HepG2 (cell line): Measurements from ENCODE around the gene STOML1. TPM values are rescaled to one million over a fixed set of nuclear protein-coding genes. Genes with fewer than 3 reads are reported as not detected.

ENCODE experiments used
- ATF7-NPFF ChIP-seq: sonication (generic); formaldehyde crosslinking; IDR thresholded peaks from 2 replicates; pipeline ENCODE4 v1.8.1; 2023; ENCODE audit warnings: mild to moderate bottlenecking, low read depth, missing genetic modification reagents, moderate library complexity
- DNMT3B ChIP-seq: conservative IDR thresholded peaks from 2 replicates; pipeline ENCODE4 v1.6.1; 2016; ENCODE audit warnings: missing biosample characterization, control low read depth
- FOXC1 ChIP-seq: sonication (generic); formaldehyde crosslinking; IDR thresholded peaks from 2 replicates; pipeline ENCODE4 v1.8.0; 2022; ENCODE audit warnings: mild to moderate bottlenecking, missing genetic modification reagents, borderline replicate concordance
- GTF3A ChIP-seq: sonication (generic); formaldehyde crosslinking; conservative IDR thresholded peaks from 2 replicates; pipeline ENCODE4 v1.4.0; 2020; ENCODE audit warnings: mild to moderate bottlenecking, missing genetic modification reagents
- MEF2D ChIP-seq: sonication (generic); formaldehyde crosslinking; IDR thresholded peaks from 2 replicates; pipeline ENCODE4 v1.5.1; 2020; ENCODE audit warnings: mild to moderate bottlenecking, missing genetic modification reagents
- NFATC3 ChIP-seq: sonication (generic); formaldehyde crosslinking; IDR thresholded peaks from 2 replicates; pipeline ENCODE4 v1.5.1; 2020; ENCODE audit warnings: mild to moderate bottlenecking, missing genetic modification reagents
- NR2F2 ChIP-seq: IDR thresholded peaks from 2 replicates; pipeline ENCODE4 v1.6.1; 2012; ENCODE audit warnings: low read depth, inconsistent platforms, borderline replicate concordance
- NRL ChIP-seq: sonication (generic); formaldehyde crosslinking; IDR thresholded peaks from 2 replicates; pipeline ENCODE4 v1.5.0; 2020; ENCODE audit warnings: missing genetic modification reagents, mild to moderate bottlenecking, moderate library complexity, borderline replicate concordance
- RFX5 ChIP-seq: IDR thresholded peaks from 2 replicates; pipeline ENCODE4 v1.6.1; 2011; ENCODE audit warnings: low read depth, low read length, improper control_type of control experiment
- SP140L ChIP-seq: sonication (generic); formaldehyde crosslinking; IDR thresholded peaks from 2 replicates; pipeline ENCODE4 v1.4.0; 2020; ENCODE audit warnings: missing genetic modification reagents, borderline replicate concordance
- ZNF20 ChIP-seq: sonication (generic); formaldehyde crosslinking; IDR thresholded peaks from 2 replicates; pipeline ENCODE4 v1.4.0; 2020; ENCODE audit warnings: mild to moderate bottlenecking, moderate library complexity, missing genetic modification reagents
- ZNF224 ChIP-seq: sonication (generic); formaldehyde crosslinking; IDR thresholded peaks from 2 replicates; pipeline ENCODE4 v1.5.0; 2020; ENCODE audit warnings: mild to moderate bottlenecking, missing genetic modification reagents
- ZNF407 ChIP-seq: sonication (generic); formaldehyde crosslinking; IDR thresholded peaks from one replicate; pipeline ENCODE4 v1.5.1; 2020; ENCODE audit warnings: mild to moderate bottlenecking, missing genetic modification reagents; ENCODE audit errors: not compliant biosample characterization
- ZNF687 ChIP-seq: sonication (generic); formaldehyde crosslinking; IDR thresholded peaks from 2 replicates; pipeline ENCODE4 v1.5.1; 2020; ENCODE audit warnings: mild to moderate bottlenecking, missing genetic modification reagents, moderate library complexity
- polyA plus RNA-seq, 8 experiments: library from polyadenylated mRNA; depleted of rRNA in 3 of 8; stranded (reverse) in 7 of 8; unstranded in 1 of 8; fragments of >200 nt; fragmentation: Illumina TruSeq in 4 of 8; extraction: Trizol in 4 of 8; gene quantifications; 2 replicates each; pipeline versions ENCODE4 v1.2.1 to v1.2.3, GENCODE V29; 2011 to 2016; ENCODE audit warnings: low read depth in 4 of 8, missing spikeins in 1 of 8, mixed read lengths in 1 of 8; ENCODE audit not compliant: insufficient read depth in 1 of 8
- total RNA-seq, 5 experiments: library from RNA; depleted of rRNA; stranded (reverse); fragments of >200 nt; fragmentation: Illumina TruSeq; extraction: Trizol; gene quantifications; 2 replicates each; pipeline ENCODE4 v1.2.3, GENCODE V29; 2016; ENCODE audit warnings: low read depth in 1 of 5
- TF ChIP-seq, protein P1 (sequence below): sonication (generic); formaldehyde crosslinking; conservative IDR thresholded peaks from 2 replicates; pipeline ENCODE4 v1.8.0; 2022; ENCODE audit warnings: mild to moderate bottlenecking, moderate library complexity, missing genetic modification reagents

STOML1 gene
- total and polyA plus RNA-seq, 2 of the 13 experiments (the other 11 are each of a cell fraction or from before 2014, with no cell fraction given) = 3.5 to 3.7 TPM

GRCh38 chr15:73994912-73995622 lies 3.0 kb upstream of the STOML1 start (continued):
- TF ChIP-seq ZNF407 (no peak), NFATC3 (no peak), GTF3A (CRISPR knock-in tag) (no peak), FOXC1 (CRISPR knock-in tag) (peak; percentile 34; the same call in 1 of the 2 replicates), DNMT3B (no peak), MEF2D (CRISPR knock-in tag) (no peak), NRL (peak; percentile 38; the same call in 1 of the 2 replicates), ATF7-NPFF (CRISPR knock-in tag) (no peak), RFX5 (no peak), NR2F2 (no peak), SP140L (no peak), ZNF224 (CRISPR knock-in tag) (no peak), ZNF687 (CRISPR knock-in tag) (peak; percentile 35; the same call in 1 of the 2 replicates), ZNF20 (no peak)
- TF ChIP-seq, protein P1, sequence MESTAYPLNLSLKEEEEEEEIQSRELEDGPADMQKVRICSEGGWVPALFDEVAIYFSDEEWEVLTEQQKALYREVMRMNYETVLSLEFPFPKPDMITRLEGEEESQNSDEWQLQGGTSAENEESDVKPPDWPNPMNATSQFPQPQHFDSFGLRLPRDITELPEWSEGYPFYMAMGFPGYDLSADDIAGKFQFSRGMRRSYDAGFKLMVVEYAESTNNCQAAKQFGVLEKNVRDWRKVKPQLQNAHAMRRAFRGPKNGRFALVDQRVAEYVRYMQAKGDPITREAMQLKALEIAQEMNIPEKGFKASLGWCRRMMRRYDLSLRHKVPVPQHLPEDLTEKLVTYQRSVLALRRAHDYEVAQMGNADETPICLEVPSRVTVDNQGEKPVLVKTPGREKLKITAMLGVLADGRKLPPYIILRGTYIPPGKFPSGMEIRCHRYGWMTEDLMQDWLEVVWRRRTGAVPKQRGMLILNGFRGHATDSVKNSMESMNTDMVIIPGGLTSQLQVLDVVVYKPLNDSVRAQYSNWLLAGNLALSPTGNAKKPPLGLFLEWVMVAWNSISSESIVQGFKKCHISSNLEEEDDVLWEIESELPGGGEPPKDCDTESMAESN (CRISPR knock-in tag) = 0 out of 2 replicates have a peak, but pooled peaks have one; percentile 51
